Psoas muscle (tissue), 8 donors: ENCODE measurements around the gene SPG21. TPM values are rescaled to one million over a fixed set of nuclear protein-coding genes. Genes with fewer than 3 reads are reported as not detected.

Experiments
- ATAC-seq, 4 donors: fragments of 200-7000 bp; cut with Tn5 transposase; one replicate each; pipeline ENCODE4 v1.9.1; 2020; ENCODE audit warnings: moderate library complexity in 3 of 4, mild to moderate bottlenecking in 2 of 4
- DNase-seq, 2 donors: peaks; one replicate each; pipeline ENCODE4 v3.0.0-alpha.2; 2020
- H3K27ac ChIP-seq: fragments of 200-600 bp; one replicate; pipeline ENCODE4 v1.8.0; 2022
- H3K27me3 ChIP-seq, 3 donors: fragments of 200-600 bp in 1 of 3; one replicate each; pipeline versions ENCODE4 v1.6.1 to v1.8.0; 2013 to 2022; ENCODE audit warnings: low read length in 2 of 3, mild to moderate bottlenecking in 2 of 3, moderate library complexity in 1 of 3; ENCODE audit not compliant: insufficient read depth in 3 of 3
- H3K36me3 ChIP-seq, 2 donors: fragments of 200-600 bp in 1 of 2; one replicate each; pipeline versions ENCODE4 v1.6.1 to v1.8.0; 2013 to 2022; ENCODE audit warnings: low read depth in 1 of 2, mild to moderate bottlenecking in 1 of 2, moderate library complexity in 1 of 2; ENCODE audit not compliant: insufficient read depth in 1 of 2
- H3K4me1 ChIP-seq: fragments of 200-600 bp; one replicate; pipeline ENCODE4 v1.8.0; 2022
- H3K4me3 ChIP-seq: fragments of 200-600 bp; one replicate; pipeline ENCODE4 v1.8.0; 2022; ENCODE audit warnings: mild to moderate bottlenecking
- H3K9me3 ChIP-seq: fragments of 200-600 bp; one replicate; pipeline ENCODE4 v1.8.0; 2022
- WGBS, 3 donors: extraction: QIAGEN DNeasy Blood & Tissue Kit; methylation state at CpG; one replicate each; pipeline versions ENCODE4 v1.1.6 to v1.1.7; 2013; 5-methylcytosine and 5-hydroxymethylcytosine counted together
- intact Hi-C, 2 donors: fragments of 100-400 bp; cut with DNase I; formaldehyde crosslinking; loops; one replicate each; pipeline versions ENCODE4 v1.11.0 to v1.14.2; 2022
- long read RNA-seq, 2 donors: library from polyadenylated mRNA; unstranded; transcript quantifications; one replicate each; pipeline ENCODE4 v2.0.0, GENCODE V29; 2021
- polyA plus RNA-seq, 3 donors: library from polyadenylated mRNA; stranded (reverse); fragments of 200-250 nt; gene quantifications; one replicate each; pipeline ENCODE4 v1.2.3, GENCODE V29; 2013
- total RNA-seq, 4 donors: library from RNA; stranded (reverse); fragmentation: NEBNext Ultra II Directional in 2 of 4; extraction: Animal tissue kit (Norgen Biotek cat#: 25700) in 2 of 4; gene quantifications; one replicate each; pipeline versions ENCODE4 v1.2.1 to v1.2.4, GENCODE V29; 2021 to 2023
- TF ChIP-seq, protein P1 (sequence below): fragments of 200-600 bp; IDR thresholded peaks from one replicate; pipeline ENCODE4 v1.8.0; 2022; ENCODE audit warnings: antibody characterized with exemption
- donor health status: healthy with polysubstance abuse.
- donor health status: DM: no; HTN: no; CAD: no; lungs with moderate emphysema.
- donor health status: Bipolar disorder and iron deficiency.
- donor health status: healthy.
- donor health status: DM: yes; HTN: yes; CAD: no.
- donor health status: DM: no; HTN: no; CAD: no.
- donor health status: DM: no; HTN: no; CAD: no.
- donor health status: DM: yes; HTN: yes; CAD: no.

Gene SPG21, protein sequence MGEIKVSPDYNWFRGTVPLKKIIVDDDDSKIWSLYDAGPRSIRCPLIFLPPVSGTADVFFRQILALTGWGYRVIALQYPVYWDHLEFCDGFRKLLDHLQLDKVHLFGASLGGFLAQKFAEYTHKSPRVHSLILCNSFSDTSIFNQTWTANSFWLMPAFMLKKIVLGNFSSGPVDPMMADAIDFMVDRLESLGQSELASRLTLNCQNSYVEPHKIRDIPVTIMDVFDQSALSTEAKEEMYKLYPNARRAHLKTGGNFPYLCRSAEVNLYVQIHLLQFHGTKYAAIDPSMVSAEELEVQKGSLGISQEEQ
- total RNA-seq = 10 to 100 TPM; 38.6 to 66.9 (median 52.1) TPM
- 100 to 1,000 TPM in 1 of 3 donors, 10 to 100 TPM in 2; 58.4 to 106 (median 58.4) TPM for polyA plus RNA-seq
- long read RNA-seq, donor 1, transcript SPG21-201 (9 exons, 1,822 nt) = major isoform, 39 of 47 reads
- long read RNA-seq, donor 1, partial matches to known transcripts = 1 of 47 reads
- long read RNA-seq, donor 1, other reads (novel, unspliced or antisense) = 6 of 47 reads
- long read RNA-seq, donor 2, transcript SPG21-201 (9 exons, 1,822 nt) = major isoform, 85 of 107 reads
- long read RNA-seq, donor 2, partial matches to known transcripts = 6 of 107 reads
- long read RNA-seq, donor 2, other reads (novel, unspliced or antisense) = 13 of 107 reads

GRCh38 chr15:64989416-64990167, at the start of gene SPG21:
Gene SPG21, minus strand, starts transcription at chr15:64989914. Its CDS starts 6,345 bp downstream, at chr15:64983569.
- intact Hi-C loops = no loop called here
- DNase-seq (peak; percentile 93 to 97), ATAC-seq (peak; percentile 94 to 97 (median 96))
- Histone ChIP-seq H3K27ac (peak within 1 kb of the TSS; percentile 97), H3K4me3 (peak within 1 kb of the TSS; percentile 96), H3K9me3 (no peaks in the 10 kb centered on the region), H3K4me1 (peaks cover 13% of the 10 kb centered on the region), H3K36me3 (peaks cover 0 to 8% of the 10 kb centered on the region in 2 donors), H3K27me3 (no peaks in the 10 kb centered on the region)
- 0% methylated on average over 50 to 75 of the region's 75 CpGs for WGBS, 3 donors
- TF ChIP-seq, protein P1, sequence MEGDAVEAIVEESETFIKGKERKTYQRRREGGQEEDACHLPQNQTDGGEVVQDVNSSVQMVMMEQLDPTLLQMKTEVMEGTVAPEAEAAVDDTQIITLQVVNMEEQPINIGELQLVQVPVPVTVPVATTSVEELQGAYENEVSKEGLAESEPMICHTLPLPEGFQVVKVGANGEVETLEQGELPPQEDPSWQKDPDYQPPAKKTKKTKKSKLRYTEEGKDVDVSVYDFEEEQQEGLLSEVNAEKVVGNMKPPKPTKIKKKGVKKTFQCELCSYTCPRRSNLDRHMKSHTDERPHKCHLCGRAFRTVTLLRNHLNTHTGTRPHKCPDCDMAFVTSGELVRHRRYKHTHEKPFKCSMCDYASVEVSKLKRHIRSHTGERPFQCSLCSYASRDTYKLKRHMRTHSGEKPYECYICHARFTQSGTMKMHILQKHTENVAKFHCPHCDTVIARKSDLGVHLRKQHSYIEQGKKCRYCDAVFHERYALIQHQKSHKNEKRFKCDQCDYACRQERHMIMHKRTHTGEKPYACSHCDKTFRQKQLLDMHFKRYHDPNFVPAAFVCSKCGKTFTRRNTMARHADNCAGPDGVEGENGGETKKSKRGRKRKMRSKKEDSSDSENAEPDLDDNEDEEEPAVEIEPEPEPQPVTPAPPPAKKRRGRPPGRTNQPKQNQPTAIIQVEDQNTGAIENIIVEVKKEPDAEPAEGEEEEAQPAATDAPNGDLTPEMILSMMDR = no peak

DNA sequence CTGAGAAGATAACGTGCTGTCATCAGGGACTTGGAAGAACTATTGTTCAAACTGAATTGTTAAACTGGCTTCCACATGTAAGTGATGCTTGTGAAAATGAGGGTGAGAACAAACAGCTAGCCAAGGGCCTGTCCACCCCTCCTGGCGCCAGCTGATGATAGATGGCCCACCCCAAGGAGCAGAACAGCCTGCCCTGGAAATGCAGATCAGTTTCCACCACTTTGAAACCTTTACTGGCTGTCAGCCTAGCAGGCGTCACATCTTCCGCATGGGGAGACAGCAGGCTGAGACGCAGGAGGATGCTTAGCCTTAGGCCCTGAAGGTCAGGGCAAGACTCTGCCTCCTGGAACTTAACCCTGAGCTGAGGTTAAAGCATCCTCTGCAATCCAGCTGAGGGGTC, 49.1 kb upstream of the SPG21 start:
- DNase-seq (no peak), ATAC-seq (no peak)
- H3K4me1 ChIP-seq = peaks cover under 1% of the 10 kb centered on the region
- no peaks in the 10 kb centered on the region for H3K9me3 ChIP-seq
- intact Hi-C loops = loop anchor here in 1 of 2 donors (10.0 kb wide), 1 partner anchor 256 kb away; the partner anchor contains the start of gene RNU5A-1
- H3K36me3 ChIP-seq = no peaks in the 10 kb centered on the region
- no peak overlapping the region for H3K4me3 ChIP-seq
- WGBS, 3 donors = 63 to 70% (median 64%) methylated on average over 5 of the region's 5 CpGs
- H3K27me3 ChIP-seq = no peaks in the 10 kb centered on the region
- no peak overlapping the region for H3K27ac ChIP-seq
- TF ChIP-seq, protein P1 = no peak

- H3K27ac ChIP-seq = no peak overlapping the region
- H3K27me3 ChIP-seq = no peaks in the 10 kb centered on the region
- H3K4me3 ChIP-seq = no peak overlapping the region
- 95 to 97% (median 96%) methylated on average over 3 of the region's 3 CpGs for WGBS, 3 donors
- intact Hi-C loops = loop anchor here in 1 of 2 donors (10.0 kb wide), 1 partner anchor 256 kb away; the partner anchor contains the start of gene RNU5A-1
- no peaks in the 10 kb centered on the region for H3K36me3 ChIP-seq
- peaks cover 5% of the 10 kb centered on the region for H3K4me1 ChIP-seq
- DNase-seq (no peak), ATAC-seq (no peak)
- no peaks in the 10 kb centered on the region for H3K9me3 ChIP-seq
- TF ChIP-seq, protein P1 = no peak
These were observed 48.7 kb upstream of the SPG21 start for GRCh38 chr15:65038428-65038827.

DNA sequence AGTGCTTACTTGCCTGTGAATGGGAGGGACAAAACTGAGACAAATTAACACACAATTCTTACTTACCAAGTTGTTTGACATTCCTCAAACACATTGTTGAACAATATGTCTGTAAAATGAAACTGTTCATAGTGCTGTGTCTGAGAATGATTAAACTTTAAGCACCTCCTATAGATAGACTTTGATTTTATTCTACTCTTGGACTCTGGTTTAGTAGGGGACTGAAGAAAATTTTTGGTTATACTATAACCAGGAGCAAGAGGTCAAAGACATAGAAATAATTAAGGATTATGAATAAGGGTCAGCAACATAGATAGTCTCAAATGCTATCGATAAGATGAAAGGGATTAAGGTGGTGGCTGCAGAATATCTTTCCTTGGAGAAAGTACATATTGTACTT, 47.6 kb upstream of the SPG21 start:
- DNase-seq (no peak), ATAC-seq (no peak)
- Histone ChIP-seq H3K27ac (no peak overlapping the region), H3K4me3 (no peak overlapping the region), H3K36me3 (no peaks in the 10 kb centered on the region), H3K27me3 (no peaks in the 10 kb centered on the region), H3K4me1 (peaks cover 5% of the 10 kb centered on the region), H3K9me3 (no peaks in the 10 kb centered on the region)
- TF ChIP-seq, protein P1 = no peak
- WGBS, 3 donors = 87 to 96% (median 88%) methylated on average over 1 of the region's 1 CpG
- intact Hi-C loops = loop anchor here in 1 of 2 donors (10.0 kb wide), 1 partner anchor 257 kb away; the partner anchor contains the start of gene RNU5A-1
